Kidney (tissue), 14 donors: ENCODE results near the gene SPATA9. TPM values are rescaled to one million over a fixed set of nuclear protein-coding genes. Genes with fewer than 3 reads are reported as not detected.

Experiments
- DNase-seq, 5 donors: peaks; one replicate each; pipeline ENCODE4 v3.0.0-alpha.2; 2013 to 2020
- FAIRE-seq: peaks from 2 replicates; lab custom pipeline; 2012; peaks lifted over from hg19 to GRCh38; lab: Jason Lieb, UNC
- H3K27ac ChIP-seq, 2 donors: one replicate each; pipeline ENCODE4 v1.7.0; 2013; ENCODE audit warnings: low read depth in 2 of 2, low read length in 2 of 2, inconsistent platforms in 1 of 2
- H3K27me3 ChIP-seq: one replicate; pipeline ENCODE4 v1.7.1; 2013; ENCODE audit warnings: low read length, inconsistent platforms; ENCODE audit not compliant: control insufficient read depth, insufficient read depth
- H3K36me3 ChIP-seq, 3 donors: one replicate each; pipeline versions ENCODE4 v1.7.0 to v1.7.1; 2013; ENCODE audit warnings: low read length in 3 of 3, control low read depth in 1 of 3, inconsistent platforms in 1 of 3; ENCODE audit not compliant: insufficient read depth in 3 of 3, control insufficient read depth in 2 of 3
- H3K4me1 ChIP-seq, 3 donors: one replicate each; pipeline versions ENCODE4 v1.7.0 to v1.7.1; 2013; ENCODE audit warnings: low read length in 3 of 3, inconsistent platforms in 1 of 3, low read depth in 1 of 3; ENCODE audit not compliant: control insufficient read depth in 2 of 3, insufficient read depth in 2 of 3
- H3K4me3 ChIP-seq, 3 donors: one replicate each; pipeline versions ENCODE4 v1.7.0 to v1.8.1; 2013; ENCODE audit warnings: low read length in 3 of 3, control low read depth in 1 of 3, inconsistent platforms in 1 of 3
- H3K9ac ChIP-seq, 3 donors: one replicate each; pipeline versions ENCODE4 v1.7.0 to v1.7.1; 2013; ENCODE audit warnings: low read length in 3 of 3, control low read depth in 1 of 3, inconsistent platforms in 1 of 3
- H3K9me3 ChIP-seq, 3 donors: one replicate each; pipeline versions ENCODE4 v1.7.0 to v1.7.1; 2013; ENCODE audit warnings: low read length in 3 of 3, control low read depth in 1 of 3, inconsistent platforms in 1 of 3; ENCODE audit not compliant: control insufficient read depth in 2 of 3, insufficient read depth in 1 of 3
- intact Hi-C: fragments of 100-400 bp; cut with DNase I; formaldehyde crosslinking; loops from one replicate; pipeline ENCODE4 v1.11.1; 2022
- polyA plus RNA-seq: library from polyadenylated mRNA; stranded (reverse); fragments of 350-450 nt; fragmentation: Illumina TruSeq; extraction: RNeasy Lipid Tissue Mini Kit (QIAGEN cat#74804); gene quantifications from one replicate; pipeline ENCODE4 v1.2.3, GENCODE V29; 2014; ENCODE audit warnings: low read depth, low replicate concordance; ENCODE audit not compliant: insufficient read depth
- total RNA-seq: library from RNA; stranded (reverse); fragmentation: NEBNext Ultra II Directional; extraction: Animal tissue kit (Norgen Biotek cat#: 25700); gene quantifications from one replicate; pipeline ENCODE4 v1.2.1, GENCODE V29; 2021
- TF ChIP-seq, protein P1 (sequence below): IDR thresholded peaks from 3 replicates; pipeline ENCODE4 v1.5.1; 2012; ENCODE audit warnings: mild to moderate bottlenecking, moderate library complexity, borderline replicate concordance; ENCODE audit not compliant: insufficient read depth; ENCODE audit errors: extremely low read depth
- donor health status: control.
- donor health status: control.
- donor health status: control.
- donor health status: control.
- donor health status: control.
- donor health status: DM: yes; HTN: yes; CAD: no.
- donor health status: Normal renal cell carcinoma (clear cell type).

SPATA9 gene
- total and polyA plus RNA-seq, 2 donors from 2014 or later: 1.0 to 1.1 TPM

DNA sequence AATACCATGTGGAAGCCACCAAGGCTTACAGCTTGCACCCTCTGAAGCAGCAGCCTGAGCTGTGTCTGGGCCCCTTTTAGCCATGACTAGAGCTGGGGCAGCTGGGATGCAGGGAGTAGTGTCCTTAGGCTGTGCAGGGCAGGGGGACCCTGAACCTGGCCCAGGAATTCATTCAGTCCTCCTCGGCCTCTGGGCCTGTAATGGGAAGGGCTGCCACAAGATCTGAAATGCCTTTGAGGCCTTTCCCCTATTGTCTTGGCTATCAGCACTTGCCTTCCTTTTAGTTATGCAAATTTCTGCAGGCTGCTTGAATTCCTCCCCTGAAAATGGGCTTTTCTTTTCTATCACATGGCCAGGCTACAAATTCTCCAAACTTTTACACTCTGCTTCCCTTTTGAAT lies 53.9 kb downstream of the SPATA9 start:
- Histone ChIP-seq H3K9ac (no peak overlapping the region), H3K27ac (no peak overlapping the region), H3K4me1 (no peaks in the 10 kb centered on the region), H3K9me3 (no peaks in the 10 kb centered on the region), H3K27me3 (no peaks in the 10 kb centered on the region), H3K36me3 (no peaks in the 10 kb centered on the region), H3K4me3 (no peak overlapping the region)
- DNase-seq (no peak), FAIRE-seq (no peak)
- intact Hi-C loops: no loop called here
- TF ChIP-seq, protein P1, sequence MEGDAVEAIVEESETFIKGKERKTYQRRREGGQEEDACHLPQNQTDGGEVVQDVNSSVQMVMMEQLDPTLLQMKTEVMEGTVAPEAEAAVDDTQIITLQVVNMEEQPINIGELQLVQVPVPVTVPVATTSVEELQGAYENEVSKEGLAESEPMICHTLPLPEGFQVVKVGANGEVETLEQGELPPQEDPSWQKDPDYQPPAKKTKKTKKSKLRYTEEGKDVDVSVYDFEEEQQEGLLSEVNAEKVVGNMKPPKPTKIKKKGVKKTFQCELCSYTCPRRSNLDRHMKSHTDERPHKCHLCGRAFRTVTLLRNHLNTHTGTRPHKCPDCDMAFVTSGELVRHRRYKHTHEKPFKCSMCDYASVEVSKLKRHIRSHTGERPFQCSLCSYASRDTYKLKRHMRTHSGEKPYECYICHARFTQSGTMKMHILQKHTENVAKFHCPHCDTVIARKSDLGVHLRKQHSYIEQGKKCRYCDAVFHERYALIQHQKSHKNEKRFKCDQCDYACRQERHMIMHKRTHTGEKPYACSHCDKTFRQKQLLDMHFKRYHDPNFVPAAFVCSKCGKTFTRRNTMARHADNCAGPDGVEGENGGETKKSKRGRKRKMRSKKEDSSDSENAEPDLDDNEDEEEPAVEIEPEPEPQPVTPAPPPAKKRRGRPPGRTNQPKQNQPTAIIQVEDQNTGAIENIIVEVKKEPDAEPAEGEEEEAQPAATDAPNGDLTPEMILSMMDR: no peak

DNA sequence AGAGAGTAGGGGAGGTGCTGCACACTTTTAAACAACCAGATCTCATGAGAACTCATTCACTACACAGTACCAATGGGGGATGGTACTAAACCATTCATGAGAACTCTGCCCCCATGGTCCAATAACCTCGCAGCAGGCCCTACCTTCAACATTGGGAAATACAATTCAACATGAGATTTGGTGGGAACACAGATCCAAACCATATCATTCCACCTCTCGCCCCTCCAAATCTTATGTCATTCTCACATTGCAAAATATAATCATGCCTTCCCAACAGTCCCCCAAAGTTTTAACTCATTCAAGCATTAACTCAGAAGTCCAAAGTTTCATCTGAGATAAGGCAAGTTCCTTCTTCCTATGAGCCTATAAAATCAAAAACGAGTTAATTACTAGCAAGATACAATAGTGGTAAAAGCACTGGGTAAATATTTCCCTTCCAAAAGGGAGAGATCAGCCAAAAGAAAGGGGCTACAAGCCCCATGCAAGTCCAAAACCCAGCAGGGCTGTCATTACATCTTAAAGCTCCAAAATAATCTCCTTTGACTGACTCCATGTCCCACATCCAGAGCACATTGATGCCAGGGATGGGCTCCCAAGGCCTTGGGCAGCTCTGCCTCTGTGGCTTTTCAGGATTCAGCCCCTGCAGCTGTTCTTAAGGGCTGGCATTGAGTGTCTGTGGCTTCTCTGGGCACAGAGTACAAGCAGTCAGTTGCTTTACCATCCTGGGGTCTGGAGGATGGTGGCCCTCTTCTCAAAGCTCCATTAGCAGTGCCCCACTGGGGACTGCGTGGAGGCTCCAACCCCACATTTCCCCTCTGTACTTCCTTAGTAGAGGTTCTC lies 54.6 kb downstream of the SPATA9 start:
- no peak overlapping the region for H3K27ac ChIP-seq
- intact Hi-C loops: no loop called here
- TF ChIP-seq, protein P1: no peak
- no peaks in the 10 kb centered on the region for H3K36me3 ChIP-seq
- H3K9ac ChIP-seq: no peak overlapping the region
- no peak overlapping the region for H3K4me3 ChIP-seq
- H3K9me3 ChIP-seq: no peaks in the 10 kb centered on the region
- no peak for FAIRE-seq
- H3K27me3 ChIP-seq: no peaks in the 10 kb centered on the region
- H3K4me1 ChIP-seq: no peaks in the 10 kb centered on the region
- no peak for DNase-seq

DNA sequence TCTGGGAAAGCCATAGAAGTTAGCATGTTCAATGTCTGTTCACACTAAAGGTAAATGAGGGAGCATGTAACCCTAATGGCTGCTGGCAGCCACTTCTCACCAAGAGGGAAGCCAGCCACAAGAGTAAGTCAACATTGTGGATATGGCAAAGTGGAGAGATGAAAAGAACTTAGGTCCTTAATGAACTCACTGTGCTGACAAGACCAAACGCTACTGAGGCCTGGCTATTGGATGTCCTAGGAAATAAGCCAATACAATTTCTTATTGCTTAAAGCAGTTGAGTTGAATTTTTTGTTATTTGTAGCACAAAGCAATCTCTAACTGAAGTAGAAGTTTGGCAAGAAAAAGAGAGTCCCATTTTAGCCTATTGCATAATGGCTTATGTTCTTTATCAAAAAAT lies 56.1 kb downstream of the SPATA9 start:
- Histone ChIP-seq H3K4me3 (no peak overlapping the region), H3K4me1 (no peaks in the 10 kb centered on the region), H3K27me3 (no peaks in the 10 kb centered on the region), H3K9me3 (no peaks in the 10 kb centered on the region), H3K27ac (no peak overlapping the region), H3K36me3 (no peaks in the 10 kb centered on the region), H3K9ac (no peak overlapping the region)
- TF ChIP-seq, protein P1: no peak
- no peak for DNase-seq
- intact Hi-C loops: no loop called here
- no peak for FAIRE-seq

DNA sequence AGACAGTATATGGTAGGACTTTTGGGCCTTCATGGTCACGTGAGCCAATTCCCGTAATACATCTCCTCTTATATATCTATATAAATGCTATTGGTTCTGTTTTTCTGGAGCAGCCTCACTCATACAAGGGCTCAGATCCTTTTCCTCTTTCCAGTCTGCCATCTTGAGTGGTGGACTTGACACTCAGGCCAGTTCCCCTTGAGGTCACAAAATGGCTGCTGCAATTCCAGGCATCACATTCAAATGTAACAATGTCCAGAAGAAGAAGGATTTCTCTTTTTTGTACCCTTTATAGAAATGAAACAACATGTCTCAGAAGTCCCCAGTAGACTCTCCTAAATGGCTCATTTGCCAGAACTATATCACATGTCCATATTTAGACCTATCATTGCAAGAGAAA lies 58.4 kb downstream of the SPATA9 start:
- FAIRE-seq (no peak), DNase-seq (no peak)
- H3K4me3 ChIP-seq: no peak overlapping the region
- H3K9ac ChIP-seq: no peak overlapping the region
- peaks cover 0 to 4% (median 0%) of the 10 kb centered on the region in 3 donors for H3K4me1 ChIP-seq
- H3K27ac ChIP-seq: no peak overlapping the region
- intact Hi-C loops: no loop called here
- H3K36me3 ChIP-seq: no peaks in the 10 kb centered on the region
- TF ChIP-seq, protein P1: no peak
- no peaks in the 10 kb centered on the region for H3K9me3 ChIP-seq
- H3K27me3 ChIP-seq: peaks cover 4% of the 10 kb centered on the region
